SIG-M5 treated with dmso at 0.1 percent for 504 hours (cell line): Measurements from ENCODE around the gene TTC9B.
"Not testable (repeated sequence)": the region's sequence is repeated elsewhere in the genome, so short reads cannot be mapped to it uniquely, and the experiment has no call there.

Experiments used
- DNase-seq: peaks from one replicate; lab custom pipeline; 2025; ENCODE audit not compliant: unreplicated experiment; lab: John Stamatoyannopoulos, UW

The TTC9B gene

GRCh38 chr19:40175820-40176219 lies 42.4 kb downstream of the TTC9B start:
- no peak for DNase-seq

- no peak for DNase-seq
Observed at GRCh38 chr19:40174092-40174491, 44.1 kb downstream of the TTC9B start.

- not testable (repeated sequence) for DNase-seq
Observed at GRCh38 chr19:40171293-40171692, 46.9 kb downstream of the TTC9B start.

- not testable (repeated sequence) for DNase-seq
Observed at GRCh38 chr19:40170303-40170989, 47.7 kb downstream of the TTC9B start.

DNA sequence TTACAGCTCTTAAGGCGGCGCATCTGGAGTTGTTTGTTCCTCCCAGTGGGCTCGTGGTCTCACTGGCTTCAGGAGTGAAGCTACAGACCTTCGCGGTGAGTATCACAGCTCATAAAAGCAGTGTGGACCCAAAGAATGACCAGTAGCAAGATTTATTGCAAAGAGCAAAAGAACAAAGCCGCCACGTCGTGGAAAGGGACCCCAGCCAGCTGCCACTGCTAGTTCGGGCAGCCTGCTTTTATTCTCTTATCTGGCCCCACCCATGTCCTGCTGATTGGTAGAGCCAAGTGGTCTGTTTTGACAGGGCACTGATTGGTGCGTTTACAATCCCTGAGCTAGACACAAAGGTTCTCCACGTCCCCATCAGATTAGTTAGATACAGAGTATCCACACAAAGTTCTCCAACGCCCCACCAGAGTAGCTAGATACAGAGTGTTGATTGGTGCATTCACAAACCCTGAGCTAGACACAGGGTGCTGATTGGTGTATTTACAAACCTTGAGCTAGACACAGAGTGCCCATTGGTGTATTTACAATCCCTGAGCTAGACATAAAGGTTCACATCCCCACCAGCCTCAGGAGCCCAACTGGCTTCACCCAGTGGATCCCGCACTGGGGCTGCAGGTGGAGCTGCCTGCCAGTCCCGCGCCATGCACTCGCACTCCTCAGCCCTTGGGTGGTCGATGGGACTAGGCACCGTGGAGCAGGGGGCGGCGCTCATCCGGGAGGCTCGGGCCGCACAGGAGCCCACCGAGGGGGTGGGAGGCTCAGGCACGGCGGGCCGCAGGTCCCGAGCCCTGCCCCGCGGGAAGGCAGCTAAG lies 48.5 kb downstream of the TTC9B start:
- DNase-seq: not testable (repeated sequence)
